Heart left ventricle (tissue), 16 donors: ENCODE results near the gene HOXB2. TPM values are rescaled to one million over a fixed set of nuclear protein-coding genes. Genes with fewer than 3 reads are reported as not detected.
A peak's percentile ranks its signal among the peaks of the same experiment; 100 is the strongest.

ENCODE experiments used
- ATAC-seq, 4 donors: fragments of 200-7000 bp; cut with Tn5 transposase; one replicate each; pipeline ENCODE4 v1.9.1; 2020 to 2022; ENCODE audit warnings: moderate library complexity in 4 of 4, mild to moderate bottlenecking in 3 of 4, moderate number of reproducible peaks in 1 of 4
- DNase-seq, 5 donors: peaks; one replicate each; pipeline ENCODE4 v3.0.0-alpha.2; 2020
- H3K27ac ChIP-seq, 12 donors: fragments of 200-600 bp; sonication (generic) in 4 of 12; one replicate each; pipeline versions ENCODE4 v1.5.0 to v1.8.0; 2016 to 2022; ENCODE audit warnings: mild to moderate bottlenecking in 2 of 12
- H3K27me3 ChIP-seq, 9 donors: fragments of 200-600 bp; sonication (generic) in 2 of 9; one replicate each; pipeline versions ENCODE4 v1.5.1 to v1.8.0; 2016 to 2022; ENCODE audit warnings: mild to moderate bottlenecking in 3 of 9
- H3K36me3 ChIP-seq, 9 donors: fragments of 200-600 bp; sonication (generic) in 2 of 9; one replicate each; pipeline versions ENCODE4 v1.5.0 to v1.8.0; 2018 to 2022; ENCODE audit warnings: mild to moderate bottlenecking in 2 of 9
- H3K4me1 ChIP-seq, 12 donors: fragments of 200-600 bp; sonication (generic) in 4 of 12; one replicate each; pipeline versions ENCODE4 v1.5.0 to v1.8.0; 2016 to 2022; ENCODE audit warnings: mild to moderate bottlenecking in 3 of 12
- H3K4me3 ChIP-seq, 12 donors: fragments of 200-600 bp; sonication (generic) in 4 of 12; one replicate each; pipeline versions ENCODE4 v1.5.0 to v1.8.0; 2017 to 2022; ENCODE audit warnings: mild to moderate bottlenecking in 9 of 12, moderate library complexity in 4 of 12
- H3K9me3 ChIP-seq, 12 donors: fragments of 200-600 bp; sonication (generic) in 4 of 12; one replicate each; pipeline versions ENCODE4 v1.5.0 to v1.8.0; 2016 to 2022; ENCODE audit warnings: mild to moderate bottlenecking in 1 of 12
- POLR2A ChIP-seq, 2 donors: fragments of 450-650 bp; IDR thresholded peaks; one replicate each; pipeline ENCODE4 v1.6.1; 2017; ENCODE audit warnings: antibody characterized with exemption in 2 of 2, mild to moderate bottlenecking in 2 of 2, moderate library complexity in 2 of 2
- WGBS, 4 donors: extraction: QIAGEN DNeasy Blood & Tissue Kit in 2 of 4; methylation state at CpG; one replicate each; pipeline versions ENCODE4 v1.1.5 to v1.1.7; 2013 to 2018; 5-methylcytosine and 5-hydroxymethylcytosine counted together
- intact Hi-C, 10 donors: fragments of 100-400 bp; cut with DNase I; formaldehyde crosslinking; loops; one replicate each; pipeline versions ENCODE4 v1.11.1 to v1.14.2; 2022
- polyA plus RNA-seq, 2 donors: library from polyadenylated mRNA; stranded (reverse); fragments of 200-250 nt; gene quantifications; one replicate each; pipeline ENCODE4 v1.2.3, GENCODE V29; 2013
- total RNA-seq, 9 donors: library from RNA; depleted of rRNA in 2 of 9; stranded (reverse); fragments of >200 nt in 2 of 9; fragmentation: NEBNext Ultra II Directional in 3 of 9; extraction: Animal tissue kit (Norgen Biotek cat#: 25700) in 3 of 9; gene quantifications; one replicate each; pipeline versions ENCODE4 v1.1.0 to v1.2.4, GENCODE V29; 2016 to 2023
- TF ChIP-seq, protein P1 (sequence below), 12 donors: fragments of 200-600 bp; sonication (generic) in 4 of 12; IDR thresholded peaks; one replicate each; pipeline versions ENCODE4 v1.5.0 to v1.8.0; 2018 to 2022; ENCODE audit warnings: antibody characterized with exemption in 12 of 12, mild to moderate bottlenecking in 5 of 12
- donor health status: ischemic (EF 13 %, LVEDD 7.1; RV severe dilation, severe dysfunction).
- donor health status: healthy with polysubstance abuse.
- donor health status: DM: no; HTN: yes; CAD: no.
- donor health status: DM: no; HTN: no; CAD: no.
- donor health status: ischemic (EF 25% LVEDD 6.9; RV normal size, moderate dysfunction).
- donor health status: ischemic (EF 25% LVEDD 5.7; RV mildly dilated, moderate dysfunction).
- donor health status: healthy.
- donor health status: DM: yes; HTN: yes; CAD: no.
- donor health status: ischemic (EF 35%, LVEDD 5.7; RV mildly dilated, moderate dysfunction).
- donor health status: nonischemic (EF 11% LVEDD 7.7; RV severe dilation, severe dysfunction).
- donor health status: DM: yes; HTN: yes; CAD: no.
- donor health status: PGD.
- donor health status: ischemic (EF 29% LVEDD 5.4; RV normal size, mild dysfunction).
- donor health status: nonischemic (EF 23%, LVEDD 6.1; RV moderate dilation, normal function).

The HOXB2 gene
- total and polyA plus RNA-seq, 11 donors: 0.81 to 6.9 (median 3.0) TPM

DNA sequence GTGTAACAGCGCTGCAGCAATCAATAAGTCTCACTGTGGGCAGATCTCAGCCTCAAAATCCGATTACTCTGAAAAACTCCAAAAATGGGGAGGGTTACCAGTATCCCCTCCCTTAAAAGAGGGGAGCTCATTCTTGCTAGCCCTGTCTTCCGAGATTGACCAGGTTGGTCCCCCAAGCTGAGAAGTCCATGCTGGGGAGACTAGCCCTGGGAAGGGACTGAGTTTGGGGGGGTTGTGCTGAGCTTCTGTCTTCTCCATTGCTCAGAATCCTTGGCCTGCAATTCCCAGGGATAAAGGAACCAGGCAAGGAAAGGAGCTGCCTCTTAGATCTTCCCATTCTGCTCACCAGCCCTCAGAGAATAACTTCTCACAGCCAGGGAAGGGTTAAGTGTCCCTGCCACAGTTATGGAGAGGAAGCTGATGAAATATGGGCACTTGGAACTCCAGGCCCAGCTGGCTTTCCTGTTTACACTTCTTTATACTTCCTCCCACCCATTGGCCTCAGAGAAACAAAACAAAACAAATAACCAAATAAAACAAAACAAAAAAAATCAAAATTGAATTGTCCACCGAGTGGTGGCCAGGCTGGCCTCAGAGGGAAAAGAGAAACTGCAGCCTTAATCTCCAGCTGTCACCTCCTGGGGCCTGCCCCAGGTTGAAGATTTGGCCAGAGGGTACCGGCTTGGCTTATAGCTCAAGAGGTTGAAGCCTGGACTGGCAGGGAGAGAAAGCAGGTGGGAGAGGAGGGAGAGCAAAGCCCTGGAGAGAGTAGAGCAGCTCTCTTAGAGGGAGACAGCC is 42.6 kb upstream of the HOXB2 start:
- H3K4me3 ChIP-seq: no peak overlapping the region
- peaks cover 0 to 40% (median 13%) of the 10 kb centered on the region in 12 donors for H3K4me1 ChIP-seq
- DNase-seq: no peak
- TF ChIP-seq POLR2A (IDR thresholded peaks at IDR 0.05): no peak
- TF ChIP-seq, protein P1, sequence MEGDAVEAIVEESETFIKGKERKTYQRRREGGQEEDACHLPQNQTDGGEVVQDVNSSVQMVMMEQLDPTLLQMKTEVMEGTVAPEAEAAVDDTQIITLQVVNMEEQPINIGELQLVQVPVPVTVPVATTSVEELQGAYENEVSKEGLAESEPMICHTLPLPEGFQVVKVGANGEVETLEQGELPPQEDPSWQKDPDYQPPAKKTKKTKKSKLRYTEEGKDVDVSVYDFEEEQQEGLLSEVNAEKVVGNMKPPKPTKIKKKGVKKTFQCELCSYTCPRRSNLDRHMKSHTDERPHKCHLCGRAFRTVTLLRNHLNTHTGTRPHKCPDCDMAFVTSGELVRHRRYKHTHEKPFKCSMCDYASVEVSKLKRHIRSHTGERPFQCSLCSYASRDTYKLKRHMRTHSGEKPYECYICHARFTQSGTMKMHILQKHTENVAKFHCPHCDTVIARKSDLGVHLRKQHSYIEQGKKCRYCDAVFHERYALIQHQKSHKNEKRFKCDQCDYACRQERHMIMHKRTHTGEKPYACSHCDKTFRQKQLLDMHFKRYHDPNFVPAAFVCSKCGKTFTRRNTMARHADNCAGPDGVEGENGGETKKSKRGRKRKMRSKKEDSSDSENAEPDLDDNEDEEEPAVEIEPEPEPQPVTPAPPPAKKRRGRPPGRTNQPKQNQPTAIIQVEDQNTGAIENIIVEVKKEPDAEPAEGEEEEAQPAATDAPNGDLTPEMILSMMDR (IDR thresholded peaks at IDR 0.05): no peak
- no peaks in the 10 kb centered on the region for H3K9me3 ChIP-seq
- ATAC-seq: no peak
- 27 to 37% (median 32%) methylated on average over 5 of the region's 5 CpGs for WGBS, 4 donors
- intact Hi-C loops: no loop called here
- no peaks in the 10 kb centered on the region for H3K36me3 ChIP-seq
- peaks cover 46 to 100% (median 93%) of the 10 kb centered on the region in 9 donors for H3K27me3 ChIP-seq
- H3K27ac ChIP-seq: peak overlapping the region in 1 of 12 donors; percentile 97

DNA sequence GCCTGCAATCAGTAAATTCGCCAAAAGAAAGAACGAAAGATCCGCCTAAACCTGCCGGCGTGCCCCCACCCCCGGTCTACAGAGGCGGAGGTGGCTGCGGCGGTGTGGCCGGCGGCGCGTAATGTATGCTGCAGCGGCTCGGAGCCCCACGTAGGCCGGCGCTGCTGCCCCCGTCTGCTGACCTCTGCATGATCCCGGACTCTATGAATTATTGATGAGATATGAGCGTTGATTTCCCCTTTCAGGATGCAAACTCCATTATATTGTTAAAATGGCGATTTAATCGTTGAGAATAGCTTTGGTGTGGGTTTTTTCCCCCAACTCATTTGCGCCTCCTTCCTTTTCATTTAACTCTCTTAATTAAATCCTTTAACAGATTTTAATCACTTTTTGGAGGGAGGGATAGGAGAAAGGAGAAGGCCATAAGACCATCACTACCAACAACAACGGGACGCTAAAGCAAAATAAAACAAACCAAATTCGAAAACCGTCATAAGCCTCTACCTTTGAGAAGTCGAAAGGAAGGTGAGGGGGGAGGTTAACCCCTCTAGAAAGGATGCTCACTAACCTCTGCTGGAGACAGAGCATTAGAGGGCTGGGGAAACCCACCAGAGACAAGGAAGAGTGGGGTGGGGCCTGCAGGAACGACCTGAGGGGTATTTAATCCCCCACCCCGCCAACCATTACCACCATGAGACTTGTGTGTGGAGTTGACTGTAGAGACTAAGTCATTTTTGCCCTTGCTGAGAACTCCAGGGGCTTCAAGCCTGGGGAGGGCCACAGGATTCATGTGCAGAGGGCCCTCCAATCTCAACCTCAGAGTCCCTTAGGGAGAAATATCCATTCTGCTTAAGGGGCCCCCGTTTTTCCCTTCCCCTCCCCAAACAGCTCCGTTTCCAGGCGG is 41.7 kb upstream of the HOXB2 start:
- Histone ChIP-seq H3K36me3 (no peaks in the 10 kb centered on the region), H3K4me3 (peak overlapping the region in 11 of 12 donors; percentile 27 to 71 (median 54)), H3K9me3 (no peaks in the 10 kb centered on the region), H3K4me1 (peaks cover 0 to 42% (median 13%) of the 10 kb centered on the region in 12 donors), H3K27ac (peak overlapping the region in 7 of 12 donors; percentile 56 to 97 (median 73)), H3K27me3 (peaks cover 46 to 100% (median 93%) of the 10 kb centered on the region in 9 donors)
- TF ChIP-seq POLR2A (IDR thresholded peaks at IDR 0.05): no peak
- TF ChIP-seq, protein P1 (IDR thresholded peaks at IDR 0.05): no peak
- DNase-seq (no peak), ATAC-seq (no peak)
- WGBS, 4 donors: 14 to 31% (median 25%) methylated on average over 34 of the region's 34 CpGs
- intact Hi-C loops: no loop called here

DNA sequence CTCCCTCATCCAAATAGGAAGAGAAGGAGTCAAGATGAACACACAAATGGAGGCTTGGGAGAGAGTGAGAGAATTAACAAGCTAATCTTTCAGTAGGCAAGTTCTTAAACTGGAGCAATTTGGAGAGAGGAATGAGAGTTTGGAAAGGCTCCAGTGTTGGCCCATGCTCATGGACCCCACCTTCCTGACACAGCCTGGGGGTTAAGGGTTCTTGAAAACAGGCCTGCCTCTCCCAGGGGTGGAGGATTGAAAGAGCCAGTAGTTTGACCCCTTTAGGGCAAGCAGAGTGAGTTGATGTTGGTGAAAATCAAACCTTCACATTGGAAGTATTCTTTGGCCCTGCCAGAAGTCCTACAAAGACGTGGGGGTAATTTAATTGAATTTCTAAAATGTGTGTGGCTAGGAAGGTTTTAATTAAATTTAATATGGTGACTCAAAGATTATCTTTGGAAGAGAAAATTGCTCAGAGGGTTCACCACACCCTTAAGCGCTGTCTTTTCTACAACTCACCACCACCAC is 39.4 kb upstream of the HOXB2 start:
- ATAC-seq: no peak
- H3K4me3 ChIP-seq: no peak overlapping the region
- intact Hi-C loops: no loop called here
- H3K9me3 ChIP-seq: no peaks in the 10 kb centered on the region
- WGBS, 4 donors: 28 to 57% (median 34%) methylated on average over 2 of the region's 2 CpGs
- H3K27me3 ChIP-seq: peaks cover 57 to 100% (median 96%) of the 10 kb centered on the region in 9 donors
- peaks cover 0 to 43% (median 13%) of the 10 kb centered on the region in 12 donors for H3K4me1 ChIP-seq
- no peak for DNase-seq
- H3K36me3 ChIP-seq: no peaks in the 10 kb centered on the region
- peak overlapping the region in 1 of 12 donors; percentile 97 for H3K27ac ChIP-seq
- TF ChIP-seq, protein P1 (IDR thresholded peaks at IDR 0.05): no peak
- no peak for TF ChIP-seq POLR2A (IDR thresholded peaks at IDR 0.05)
